Stimulated activated CD8-positive, alpha-beta memory T cell treated with anti-CD3 and anti-CD28 coated beads, Interleukin-2, amount 100 ng/mL, for 1 hour (primary cell): ENCODE measurements around the gene DYNLT2.
A peak's percentile ranks its signal among the peaks of the same experiment; 100 is the strongest.
"Not testable (repeated sequence)": the region's sequence is repeated elsewhere in the genome, so short reads cannot be mapped to it uniquely, and the experiment has no call there.

Experiments
- DNase-seq, 2 donors: peaks; one replicate each; pipeline ENCODE4 v3.0.0-alpha.2; 2020; ENCODE audit warnings: low read depth in 2 of 2

Gene DYNLT2

GRCh38 chr6:169701954-169702839, 49.2 kb downstream of the DYNLT2 start, which contains the start of the genes C6orf120 and WDR27:
Gene C6orf120, plus strand, starts transcription at chr6:169702126. Its CDS starts 334 bp downstream, at chr6:169702460.
Gene WDR27, minus strand, starts transcription at chr6:169702029. Its CDS starts 13,024 bp downstream, at chr6:169689005.
- DNase-seq = peak; percentile 95 to 97

DNA sequence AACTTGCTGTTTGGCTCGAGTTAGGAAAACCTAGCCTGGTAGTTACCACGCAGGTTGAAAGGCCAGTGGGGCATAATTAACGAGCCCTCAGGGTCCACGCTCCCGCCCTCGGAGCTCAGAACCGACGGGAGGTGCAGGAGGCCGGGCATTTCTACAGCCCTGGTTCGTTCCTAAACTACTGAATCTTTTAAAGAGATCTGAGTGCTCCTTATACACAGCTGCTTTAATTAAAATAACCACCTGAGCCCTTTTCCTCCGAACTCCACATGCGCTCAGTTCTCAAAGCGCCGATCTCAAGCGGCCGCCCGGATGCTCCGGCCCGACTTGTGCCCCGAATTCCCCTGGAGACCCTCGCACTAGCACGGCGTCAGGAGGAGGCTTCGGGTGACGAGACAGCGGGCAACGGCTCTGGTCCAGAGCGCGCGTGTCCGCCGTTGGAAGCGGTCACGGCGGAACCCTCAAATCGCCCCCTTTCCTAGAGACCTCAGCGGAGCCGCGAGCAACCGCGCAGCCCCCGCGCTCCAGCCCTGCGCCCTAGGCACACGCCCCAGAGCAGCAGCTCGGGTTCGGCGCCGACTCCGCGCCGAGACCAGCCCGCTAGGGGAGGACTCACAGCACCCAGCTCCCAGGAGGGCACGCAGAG, 49.9 kb downstream of the DYNLT2 start:
- DNase-seq = no peak

GRCh38 chr6:169700296-169700695, 51.1 kb downstream of the DYNLT2 start:
- DNase-seq = no peak

GRCh38 chr6:169697115-169697514, 54.3 kb downstream of the DYNLT2 start:
- DNase-seq = not testable (repeated sequence)

- no peak for DNase-seq
Measured at GRCh38 chr6:169695131-169695530, 56.2 kb downstream of the DYNLT2 start.

GRCh38 chr6:169692516-169692915, 58.9 kb downstream of the DYNLT2 start:
- DNase-seq = no peak

- DNase-seq = no peak
Measured at GRCh38 chr6:169691260-169691659, 60.1 kb downstream of the DYNLT2 start.
